Endodermal cell (in vitro differentiated cells): ENCODE results near the gene KDM6A. TPM values are rescaled to one million over a fixed set of nuclear protein-coding genes. Genes with fewer than 3 reads are reported as not detected.

Experiments used
- DNase-seq: peaks from one replicate; pipeline ENCODE4 v3.0.0-alpha.2; 2017
- H3K27ac ChIP-seq: 2 replicates; pipeline ENCODE4 v1.5.1; 2013; ENCODE audit warnings: mild to moderate bottlenecking, low read depth, low read length, moderate library complexity
- H3K27me3 ChIP-seq: 2 replicates; pipeline ENCODE4 v1.6.1; 2013; ENCODE audit warnings: mild to moderate bottlenecking, low read length, moderate library complexity; ENCODE audit not compliant: insufficient read depth, control insufficient read depth, poor library complexity, severe bottlenecking
- H3K36me3 ChIP-seq: 2 replicates; pipeline ENCODE4 v1.7.0; 2013; ENCODE audit warnings: mild to moderate bottlenecking, low read length, moderate library complexity; ENCODE audit not compliant: control insufficient read depth, insufficient read depth
- H3K4me1 ChIP-seq: one replicate; pipeline ENCODE4 v1.7.0; 2013; ENCODE audit warnings: low read length; ENCODE audit not compliant: control insufficient read depth, insufficient read depth
- H3K4me3 ChIP-seq: 2 replicates; pipeline ENCODE4 v1.5.1; 2013; ENCODE audit warnings: mild to moderate bottlenecking, low read length, moderate library complexity
- H3K9ac ChIP-seq: 2 replicates; pipeline ENCODE4 v1.6.1; 2013; ENCODE audit warnings: mild to moderate bottlenecking, low read length, moderate library complexity; ENCODE audit not compliant: poor library complexity, severe bottlenecking; ENCODE audit errors: extremely low read depth
- H3K9me3 ChIP-seq: 2 replicates; pipeline ENCODE4 v1.6.1; 2013; ENCODE audit warnings: mild to moderate bottlenecking, low read length, moderate library complexity; ENCODE audit not compliant: control insufficient read depth
- H3K27ac Mint-ChIP-seq: 2 replicates; pipeline ENCODE4 v1.8.0; 2020; ENCODE audit warnings: mixed read lengths
- H3K27me3 Mint-ChIP-seq: 2 replicates; pipeline ENCODE4 v1.8.0; 2021; ENCODE audit warnings: mild to moderate bottlenecking, mixed read lengths; ENCODE audit not compliant: insufficient read depth
- H3K36me3 Mint-ChIP-seq: 2 replicates; pipeline ENCODE4 v1.8.0; 2020; ENCODE audit warnings: low read depth, mixed read lengths
- H3K4me1 Mint-ChIP-seq: 2 replicates; pipeline ENCODE4 v1.8.0; 2020; ENCODE audit warnings: mixed read lengths
- H3K4me3 Mint-ChIP-seq: 2 replicates; pipeline ENCODE4 v1.8.0; 2020; ENCODE audit warnings: mild to moderate bottlenecking, moderate library complexity, mixed read lengths
- H3K9me3 Mint-ChIP-seq: 2 replicates; pipeline ENCODE4 v1.8.0; 2020; ENCODE audit warnings: mild to moderate bottlenecking, mixed read lengths
- CTCF ChIP-seq: fragments of 200-600 bp; sonication (generic); conservative IDR thresholded peaks from 2 replicates; pipeline ENCODE4 v1.5.0; 2021; ENCODE audit warnings: antibody characterized with exemption, mild to moderate bottlenecking
- WGBS, 2 experiments: methylation state at CpG; one replicate each; pipeline versions ENCODE4 v1.1.5 to v1.1.7; 2013; ENCODE audit warnings: missing lambda C conversion rate in 2 of 2, mixed read lengths in 1 of 2; ENCODE audit not compliant: insufficient coverage in 1 of 2, insufficient read length in 1 of 2; 5-methylcytosine and 5-hydroxymethylcytosine counted together
- total RNA-seq, 2 donors: library from RNA; stranded (reverse); fragmentation: NEBNext Ultra II Directional in 1 of 2; extraction: Animal tissue kit (Norgen Biotek cat#: 25700) in 1 of 2; gene quantifications; 2 replicates in 1 of 2; 3 replicates in 1 of 2; pipeline ENCODE4 v1.2.1, GENCODE V29; 2021

Gene KDM6A
- total RNA-seq, 2 donors from 2014 or later, result 62.1 to 64.6 TPM

DNA sequence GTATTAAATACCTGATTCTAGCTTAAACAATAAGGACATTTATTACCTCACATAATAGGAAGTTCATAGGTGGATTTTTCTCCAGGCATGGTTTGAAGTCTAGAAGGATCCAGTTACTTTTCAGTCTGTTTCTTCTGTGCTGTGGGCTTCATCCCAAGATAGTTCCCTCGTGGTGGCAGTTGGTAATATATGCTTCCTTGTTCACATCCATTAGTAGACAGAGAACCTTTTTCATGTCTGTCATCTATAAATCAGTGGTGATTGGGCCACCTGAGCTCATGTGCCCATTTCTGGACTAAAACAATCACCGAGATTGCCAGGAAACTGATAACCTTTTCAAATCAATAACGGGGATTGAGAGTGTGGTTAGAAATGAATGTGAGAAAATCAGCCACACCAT lies 97.7 kb downstream of the KDM6A start:
- 96% methylated on average over 2 of the region's 3 CpGs; no CpG with 5 or more reads in 1 of the 2 experiments for WGBS, 2 experiments
- no peak for TF ChIP-seq CTCF
- Mint-ChIP-seq H3K4me3 (no peak overlapping the region), H3K27ac (no peak overlapping the region), H3K36me3 (peaks cover 56% of the 10 kb centered on the region), H3K9me3 (peaks cover 53% of the 10 kb centered on the region), H3K27me3 (no peaks in the 10 kb centered on the region), H3K4me1 (peaks cover 1% of the 10 kb centered on the region)
- no peaks in the 10 kb centered on the region for H3K27me3 ChIP-seq
- no peaks in the 10 kb centered on the region for H3K4me1 ChIP-seq
- peaks cover 28% of the 10 kb centered on the region for H3K9me3 ChIP-seq
- no peak overlapping the region for H3K4me3 ChIP-seq
- no peak overlapping the region for H3K27ac ChIP-seq
- H3K9ac ChIP-seq, result no peak overlapping the region
- peaks cover 53% of the 10 kb centered on the region for H3K36me3 ChIP-seq
- DNase-seq, result no peak

GRCh38 chrX:44971674-44972073 lies 98.7 kb downstream of the KDM6A start:
- Histone ChIP-seq H3K9ac (no peak overlapping the region), H3K27ac (no peak overlapping the region), H3K9me3 (peaks cover 35% of the 10 kb centered on the region), H3K27me3 (no peaks in the 10 kb centered on the region), H3K4me1 (no peaks in the 10 kb centered on the region), H3K36me3 (peaks cover 55% of the 10 kb centered on the region), H3K4me3 (no peak overlapping the region)
- no peak for DNase-seq
- Mint-ChIP-seq H3K9me3 (peaks cover 54% of the 10 kb centered on the region), H3K4me3 (peak overlapping the region; percentile 9), H3K36me3 (peaks cover 57% of the 10 kb centered on the region), H3K4me1 (peaks cover 1% of the 10 kb centered on the region), H3K27ac (peak overlapping the region; percentile 75), H3K27me3 (no peaks in the 10 kb centered on the region)
- TF ChIP-seq CTCF, result no peak
- WGBS, 2 experiments, result 82% methylated on average over 8 of the region's 8 CpGs; no CpG with 5 or more reads in 1 of the 2 experiments

GRCh38 chrX:44972132-44972531 lies 99.1 kb downstream of the KDM6A start:
- peaks cover 60% of the 10 kb centered on the region for H3K36me3 ChIP-seq
- H3K27me3 Mint-ChIP-seq, result no peaks in the 10 kb centered on the region
- H3K9me3 ChIP-seq, result peaks cover 37% of the 10 kb centered on the region
- no peak for DNase-seq
- H3K4me1 Mint-ChIP-seq, result peaks cover 1% of the 10 kb centered on the region
- no peak overlapping the region for H3K4me3 Mint-ChIP-seq
- H3K27ac Mint-ChIP-seq, result peak overlapping the region; percentile 76
- H3K4me3 ChIP-seq, result no peak overlapping the region
- WGBS, 2 experiments, result 86% methylated on average over 2 of the region's 2 CpGs; no CpG with 5 or more reads in 1 of the 2 experiments
- H3K9me3 Mint-ChIP-seq, result peaks cover 54% of the 10 kb centered on the region
- no peak overlapping the region for H3K27ac ChIP-seq
- H3K27me3 ChIP-seq, result no peaks in the 10 kb centered on the region
- TF ChIP-seq CTCF, result no peak
- no peaks in the 10 kb centered on the region for H3K4me1 ChIP-seq
- H3K36me3 Mint-ChIP-seq, result peaks cover 59% of the 10 kb centered on the region
- H3K9ac ChIP-seq, result no peak overlapping the region
